Skin epidermis (tissue), 12 donors: Measurements from ENCODE around the gene RAPSN.

Experiments
- H3K27ac ChIP-seq, 21 experiments: fragments of 200-600 bp; sonication (generic) in 11 of 21; one replicate each; pipeline ENCODE4 v1.5.0; 2020; ENCODE audit warnings: mild to moderate bottlenecking in 3 of 21, inconsistent platforms in 2 of 21, moderate library complexity in 2 of 21
- H3K4me3 ChIP-seq, 7 experiments: fragments of 200-600 bp; sonication (generic) in 2 of 7; one replicate each; pipeline ENCODE4 v1.5.0; 2020; ENCODE audit warnings: inconsistent platforms in 2 of 7, mild to moderate bottlenecking in 2 of 7, moderate library complexity in 1 of 7

RAPSN gene

GRCh38 chr11:47448566-47449427, at the start of gene RAPSN:
Gene RAPSN (minus strand): TSS chr11:47449136. CDS start chr11:47448964, 172 bp downstream.
- Histone ChIP-seq H3K27ac (no peak within 1 kb of the TSS), H3K4me3 (no peak within 1 kb of the TSS)

DNA sequence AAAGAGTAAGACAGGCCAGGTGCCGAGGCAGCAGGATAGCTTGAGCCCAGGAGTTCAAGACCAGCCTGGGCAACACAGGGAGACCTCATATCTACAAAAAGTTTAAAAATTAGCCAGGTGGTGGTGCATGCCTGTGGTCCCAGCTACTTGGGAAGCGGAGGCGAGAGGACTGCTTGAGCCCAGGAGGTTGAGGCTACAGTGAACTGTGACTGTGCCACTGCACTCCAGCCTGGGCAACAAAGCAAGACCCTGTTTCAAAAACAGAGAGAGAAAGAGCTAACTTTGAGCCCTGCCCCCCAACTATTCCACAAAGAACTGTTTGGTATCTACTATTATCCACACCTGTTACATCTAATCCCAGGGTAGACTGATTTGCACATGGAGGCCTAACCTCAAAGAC, 49.2 kb upstream of the RAPSN start:
- H3K27ac ChIP-seq = peak overlapping the region in 1 of 21 experiments; percentile 16
- H3K4me3 ChIP-seq = no peak overlapping the region

- peak overlapping the region in 1 of 21 experiments; percentile 16 for H3K27ac ChIP-seq
These were observed 47.9 kb upstream of the RAPSN start for GRCh38 chr11:47496808-47497207.

DNA sequence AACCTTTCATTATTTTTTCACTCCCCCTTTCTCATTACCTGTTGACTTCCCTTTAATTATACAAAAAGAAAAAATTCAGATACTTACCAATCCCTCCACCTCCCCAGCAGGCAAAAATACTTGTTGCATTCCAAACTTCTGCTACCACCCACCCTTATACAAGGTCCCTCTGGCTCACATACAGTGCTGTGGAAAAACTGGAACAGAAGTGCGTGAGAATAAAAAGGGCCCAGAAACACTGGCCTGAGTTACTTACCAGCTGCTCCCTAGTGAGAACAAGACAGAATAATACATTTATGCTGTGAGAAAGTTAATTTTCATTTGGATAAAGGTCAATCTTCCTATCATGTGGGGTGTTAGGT, 46.9 kb upstream of the RAPSN start:
- no peak overlapping the region for H3K4me3 ChIP-seq
- H3K27ac ChIP-seq = peak overlapping the region in 1 of 21 experiments; percentile 27

More at GRCh38 chr11:47496808-47497207, 47.9 kb upstream of the RAPSN start:
- H3K4me3 ChIP-seq = no peak overlapping the region

GRCh38 chr11:47495011-47495855, 46.3 kb upstream of the RAPSN start:
- Histone ChIP-seq H3K4me3 (no peak overlapping the region), H3K27ac (peak overlapping the region in 3 of 21 experiments; percentile 8 to 37 (median 24))

GRCh38 chr11:47489395-47489755, 40.4 kb upstream of the RAPSN start:
- no peak overlapping the region for H3K27ac ChIP-seq
- no peak overlapping the region for H3K4me3 ChIP-seq

DNA sequence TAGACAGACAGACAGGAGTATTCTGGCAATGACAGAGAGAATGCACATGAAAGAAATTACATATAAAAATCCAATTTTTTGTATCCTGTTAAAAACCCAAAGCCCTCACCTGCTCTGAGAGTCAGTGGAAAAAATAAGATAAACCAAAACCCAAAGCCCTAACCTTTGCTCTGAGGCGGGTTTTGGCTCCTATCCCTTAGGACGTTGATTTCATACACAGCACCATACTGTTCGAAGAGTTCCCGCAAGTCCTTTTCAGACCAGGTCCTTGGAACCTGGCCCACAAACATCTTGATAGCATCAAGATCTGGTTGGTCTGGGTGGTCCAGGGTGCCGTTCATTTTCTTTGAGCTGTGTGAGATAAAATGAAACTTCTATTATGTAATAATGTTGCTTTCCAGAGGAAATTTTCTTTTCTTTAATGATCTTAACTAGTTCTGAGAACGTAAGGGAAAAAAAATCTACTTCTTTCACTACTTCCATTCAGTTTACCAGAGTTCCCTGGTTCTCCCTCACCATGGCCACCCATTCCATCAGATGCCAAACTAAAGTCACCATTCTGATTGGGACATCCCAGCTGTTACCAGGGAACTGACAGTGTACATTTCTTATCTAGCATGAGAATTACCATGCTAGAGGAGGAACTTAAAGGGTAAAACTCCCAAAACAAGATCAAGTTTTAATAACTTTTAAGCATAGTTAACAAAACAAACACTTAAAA, 39.9 kb upstream of the RAPSN start:
- H3K4me3 ChIP-seq = no peak overlapping the region
- H3K27ac ChIP-seq = peak overlapping the region in 1 of 21 experiments; percentile 6

DNA sequence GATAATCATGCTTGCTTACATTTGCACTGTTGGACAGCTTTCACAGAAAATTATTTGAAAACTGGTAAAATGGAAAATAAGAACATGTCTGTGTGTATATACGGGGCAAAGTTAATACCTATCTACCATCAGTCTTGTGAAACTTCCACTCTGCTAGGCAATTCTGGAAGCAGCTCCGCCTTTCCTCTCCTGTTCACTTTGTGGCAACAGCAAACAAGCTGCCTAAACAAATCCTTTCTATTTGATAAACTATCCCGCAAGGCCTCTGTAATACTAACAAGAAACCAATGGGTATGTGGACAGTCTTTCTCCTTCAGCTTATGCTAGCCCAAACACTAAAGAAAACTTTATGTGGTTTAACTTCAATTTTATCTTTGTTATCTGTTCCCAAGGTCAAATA, 39.2 kb upstream of the RAPSN start:
- Histone ChIP-seq H3K4me3 (no peak overlapping the region), H3K27ac (peak overlapping the region in 2 of 21 experiments; percentile 6 to 25)

DNA sequence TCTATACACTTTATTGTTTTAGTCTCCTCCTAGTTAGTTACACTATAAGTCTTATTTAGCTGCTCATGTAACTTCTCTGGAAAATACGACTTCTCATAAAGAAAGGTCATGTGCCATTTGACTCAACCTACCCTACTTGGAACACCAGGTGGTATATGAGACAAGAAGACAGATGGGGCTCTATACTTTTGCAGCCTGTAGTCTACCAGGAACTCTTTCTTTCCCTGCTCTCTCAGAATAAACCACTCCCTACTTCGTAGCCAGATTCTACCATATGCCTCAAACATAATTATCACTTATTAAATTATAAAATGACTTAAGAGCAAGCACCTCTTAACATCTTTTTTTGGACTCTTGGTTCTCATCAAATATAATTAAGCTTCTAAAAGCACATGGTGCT, 38.5 kb upstream of the RAPSN start:
- no peak overlapping the region for H3K27ac ChIP-seq
- no peak overlapping the region for H3K4me3 ChIP-seq

DNA sequence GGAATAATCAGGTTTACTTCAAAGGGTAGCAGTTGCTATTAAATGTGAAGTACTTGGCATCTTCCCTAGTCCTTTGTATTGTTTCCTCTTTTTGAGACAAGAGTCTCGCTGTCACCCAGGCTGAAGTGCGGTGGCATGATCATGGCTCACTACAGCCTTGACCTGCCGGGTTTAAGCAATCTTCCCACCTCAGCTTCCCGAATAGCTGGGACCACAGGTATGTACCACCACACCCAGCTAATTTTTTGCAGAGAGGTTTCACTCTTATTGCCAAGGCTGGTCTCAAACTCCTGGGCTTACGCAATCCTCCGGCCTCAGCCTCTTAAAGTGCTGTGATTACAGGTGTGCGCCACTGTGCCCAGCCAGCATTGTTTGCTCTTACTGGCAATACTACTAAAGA, 36.2 kb upstream of the RAPSN start:
- no peak overlapping the region for H3K4me3 ChIP-seq
- no peak overlapping the region for H3K27ac ChIP-seq

GRCh38 chr11:47483457-47483856, 34.5 kb upstream of the RAPSN start:
- no peak overlapping the region for H3K4me3 ChIP-seq
- H3K27ac ChIP-seq = no peak overlapping the region

DNA sequence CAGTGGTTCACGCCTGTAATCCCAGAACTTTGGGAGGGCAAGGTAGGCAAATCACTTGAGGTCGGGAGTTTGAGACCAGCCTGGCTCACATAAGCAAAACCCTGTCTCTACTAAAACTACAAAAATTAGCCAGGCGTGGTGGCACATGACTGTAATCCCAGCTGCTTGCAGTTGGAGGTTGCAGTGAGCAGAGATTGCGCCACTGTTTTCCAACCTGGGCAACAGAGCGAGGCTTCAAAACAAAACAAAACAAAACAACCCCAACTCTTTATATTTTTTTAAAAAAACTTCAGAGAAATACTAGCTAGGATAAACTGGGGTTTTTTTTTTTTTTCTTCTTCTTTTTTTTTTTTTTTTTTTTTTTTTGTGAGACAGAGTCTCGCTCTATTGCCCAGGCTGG, 31.8 kb upstream of the RAPSN start:
- Histone ChIP-seq H3K4me3 (no peak overlapping the region), H3K27ac (no peak overlapping the region)

GRCh38 chr11:47478651-47479329, 29.9 kb upstream of the RAPSN start:
- H3K27ac ChIP-seq = no peak overlapping the region
- no peak overlapping the region for H3K4me3 ChIP-seq

- H3K27ac ChIP-seq = peak overlapping the region in 2 of 21 experiments; percentile 32 to 70
These were observed 28.8 kb upstream of the RAPSN start for GRCh38 chr11:47477753-47478152.

GRCh38 chr11:47477323-47477722, 28.4 kb upstream of the RAPSN start:
- peak overlapping the region in 2 of 21 experiments; percentile 32 to 70 for H3K27ac ChIP-seq

More at GRCh38 chr11:47477753-47478152, 28.8 kb upstream of the RAPSN start:
- H3K4me3 ChIP-seq = no peak overlapping the region

DNA sequence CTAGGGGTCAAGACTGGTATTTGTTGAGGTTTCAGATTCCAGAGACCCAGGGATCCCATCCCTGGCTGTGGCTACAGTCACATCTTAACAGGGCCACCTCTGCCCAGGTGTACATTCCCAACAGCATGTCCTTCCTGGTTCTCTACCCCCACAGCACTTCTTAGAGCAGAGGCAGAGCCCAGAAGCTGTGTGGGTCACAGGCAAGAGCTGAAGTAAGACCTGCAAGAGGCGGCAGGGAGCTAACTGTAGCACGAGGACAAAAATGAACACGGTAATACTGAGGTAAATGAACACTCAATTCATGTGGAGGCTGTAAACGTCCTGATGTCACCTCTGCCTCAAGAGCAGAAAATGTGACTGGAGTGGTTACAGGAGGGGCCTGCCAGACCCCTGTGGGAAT, 21.7 kb upstream of the RAPSN start:
- H3K27ac ChIP-seq = no peak overlapping the region
- no peak overlapping the region for H3K4me3 ChIP-seq

More at GRCh38 chr11:47477323-47477722, 28.4 kb upstream of the RAPSN start:
- no peak overlapping the region for H3K4me3 ChIP-seq

GRCh38 chr11:47469361-47470179, 20.6 kb upstream of the RAPSN start:
- H3K4me3 ChIP-seq = no peak overlapping the region
- peak overlapping the region in 3 of 21 experiments; percentile 14 to 44 (median 22) for H3K27ac ChIP-seq

- no peak overlapping the region for H3K4me3 ChIP-seq
- H3K27ac ChIP-seq = peak overlapping the region in 4 of 21 experiments; percentile 6 to 44 (median 18)
These were observed 19.8 kb upstream of the RAPSN start for GRCh38 chr11:47468598-47469214.
